ENCODE results near the gene SIRPB1.
"Not testable (repeated sequence)": the region's sequence is repeated elsewhere in the genome, so short reads cannot be mapped to it uniquely, and the experiment has no call there.

Gene SIRPB1

DNA sequence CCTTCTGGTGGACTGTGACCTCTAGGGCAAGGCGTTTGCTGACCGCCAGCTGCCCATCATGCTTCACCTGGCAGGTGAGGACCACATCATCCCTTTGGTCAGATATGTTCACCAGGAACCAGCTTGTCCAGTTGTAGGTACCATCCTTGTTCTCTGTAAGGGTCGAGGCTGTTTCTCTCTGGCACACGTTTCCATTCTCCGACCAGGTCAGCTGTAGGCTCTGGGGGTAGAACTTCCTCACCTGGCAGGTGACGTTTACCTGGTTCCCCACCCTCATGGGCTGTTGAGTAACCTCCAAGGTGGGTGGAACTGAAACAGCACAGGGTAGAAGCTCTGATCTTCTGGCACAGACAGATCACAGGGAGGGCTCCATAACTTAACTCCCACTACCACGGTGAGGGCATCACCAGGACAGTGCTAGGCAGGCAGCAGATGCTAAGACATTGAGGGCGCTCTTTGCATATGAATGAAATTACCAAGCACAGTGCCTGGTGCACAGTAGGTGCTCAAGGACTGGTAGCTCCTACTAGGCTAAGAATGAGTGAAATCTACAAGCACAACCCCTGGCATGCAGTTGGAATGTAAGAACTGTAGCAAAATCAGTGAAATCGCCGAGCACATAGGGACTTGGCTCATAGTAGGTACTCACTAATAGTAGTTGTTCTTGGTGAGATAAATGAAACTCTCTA, 15.6 kb upstream of the SIRPB1 start:
- DNase-seq, result no peak

- no peak for DNase-seq
These were observed 13.7 kb upstream of the SIRPB1 start for GRCh38 chr20:1633535-1633934.

GRCh38 chr20:1632178-1632577, 12.4 kb upstream of the SIRPB1 start:
- DNase-seq, result no peak

- no peak for DNase-seq
These were observed 11.7 kb upstream of the SIRPB1 start for GRCh38 chr20:1631309-1632151.

DNA sequence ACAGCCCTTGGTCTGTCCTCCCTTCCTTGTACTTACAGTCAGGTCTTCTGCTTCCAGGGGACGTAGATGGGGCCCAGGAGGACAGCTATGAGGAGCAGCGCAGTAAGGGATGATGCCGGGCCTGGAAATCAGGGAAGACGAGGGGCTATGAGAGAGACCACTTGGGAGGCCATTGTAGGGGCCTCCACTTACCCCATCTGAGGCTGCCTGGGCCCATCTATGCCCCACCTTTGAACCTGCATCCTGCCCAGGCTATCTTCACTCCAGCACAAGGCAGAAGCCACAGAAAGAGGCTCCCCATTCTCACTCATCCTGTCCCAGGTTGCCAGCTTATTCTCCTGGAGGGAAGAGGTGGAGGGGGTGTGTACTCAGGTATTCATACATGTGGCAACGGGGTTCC, 10.4 kb upstream of the SIRPB1 start:
- no peak for DNase-seq

GRCh38 chr20:1629321-1629720, 9.5 kb upstream of the SIRPB1 start:
- no peak for DNase-seq

DNA sequence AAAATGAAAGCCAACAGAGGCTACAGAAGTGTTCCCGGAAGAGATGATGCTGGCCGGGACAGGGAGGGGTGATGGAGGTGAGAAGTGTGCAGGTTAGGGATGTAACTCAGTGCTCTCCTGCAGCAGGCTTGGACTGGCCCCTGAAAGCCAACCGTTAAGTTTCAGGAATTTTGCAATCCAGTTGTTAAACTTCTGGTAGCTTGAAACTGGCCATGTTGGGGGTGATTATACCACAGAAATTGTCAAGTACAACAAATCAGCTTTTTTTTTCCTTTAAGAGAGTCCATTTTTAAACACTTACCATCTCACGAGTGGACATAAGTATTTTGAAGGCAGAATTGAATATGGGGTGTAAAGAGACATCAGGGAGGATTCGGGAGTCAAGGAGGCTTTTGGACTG, 8.8 kb upstream of the SIRPB1 start:
- DNase-seq, result no peak

DNA sequence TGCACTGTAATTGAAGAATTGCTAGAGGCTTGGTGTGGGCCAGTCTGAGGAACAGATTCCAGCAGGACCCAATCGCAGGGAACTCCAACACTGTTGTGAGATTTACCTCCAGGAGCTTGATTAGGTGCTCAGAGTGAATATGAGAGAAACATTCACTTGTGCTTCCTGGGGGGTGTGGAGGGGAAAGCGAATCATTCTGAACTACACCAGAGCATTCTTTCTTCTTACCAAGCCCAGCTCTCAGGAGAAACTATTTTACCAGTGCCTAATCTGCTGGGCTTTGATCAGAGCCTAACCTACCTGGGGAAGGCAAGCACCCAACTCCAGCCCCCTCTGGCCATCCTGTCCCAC, 7.4 kb upstream of the SIRPB1 start:
- no peak for DNase-seq

- DNase-seq, result no peak
These were observed 6.9 kb upstream of the SIRPB1 start for GRCh38 chr20:1626528-1627199.

GRCh38 chr20:1625083-1625690, 5.4 kb upstream of the SIRPB1 start:
- no peak for DNase-seq

DNA sequence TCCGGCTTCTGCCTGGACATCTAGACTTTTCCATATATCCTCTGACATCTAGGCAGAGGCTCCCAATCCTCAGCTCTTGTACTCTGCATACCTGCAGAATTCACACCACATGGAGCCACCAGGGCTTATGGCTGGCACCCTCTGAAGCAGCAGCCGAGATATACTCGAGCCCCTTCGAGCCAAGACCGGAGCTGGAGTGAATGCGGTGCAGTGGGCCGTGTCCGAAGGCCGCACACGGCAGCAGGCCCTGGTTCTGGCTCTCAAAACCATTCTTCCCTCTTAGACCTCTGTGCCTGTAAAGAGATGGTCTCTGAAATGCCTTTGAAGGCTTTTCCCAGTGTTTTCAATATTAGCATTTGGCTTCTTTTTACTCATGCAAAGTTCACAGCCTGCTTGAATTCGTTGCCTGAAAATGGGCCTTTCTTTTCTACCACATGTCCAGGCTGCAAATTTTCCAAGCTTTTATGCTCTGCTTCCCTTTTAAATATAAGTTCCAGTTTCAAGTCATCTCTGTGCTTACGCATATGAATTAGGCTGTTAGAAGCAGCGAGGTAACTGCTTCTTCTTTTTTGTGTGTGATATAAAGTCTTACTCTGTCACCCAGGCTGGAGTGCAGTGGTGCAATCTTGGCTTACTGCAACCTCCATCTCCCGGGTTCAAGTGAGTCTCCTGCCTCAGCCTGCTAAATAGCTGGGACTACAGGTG, 3.8 kb upstream of the SIRPB1 start:
- DNase-seq, result no peak

- DNase-seq, result no peak
These were observed 2.6 kb upstream of the SIRPB1 start for GRCh38 chr20:1622450-1622849.

- DNase-seq, result no peak
These were observed 1.5 kb upstream of the SIRPB1 start for GRCh38 chr20:1621316-1621715.

DNA sequence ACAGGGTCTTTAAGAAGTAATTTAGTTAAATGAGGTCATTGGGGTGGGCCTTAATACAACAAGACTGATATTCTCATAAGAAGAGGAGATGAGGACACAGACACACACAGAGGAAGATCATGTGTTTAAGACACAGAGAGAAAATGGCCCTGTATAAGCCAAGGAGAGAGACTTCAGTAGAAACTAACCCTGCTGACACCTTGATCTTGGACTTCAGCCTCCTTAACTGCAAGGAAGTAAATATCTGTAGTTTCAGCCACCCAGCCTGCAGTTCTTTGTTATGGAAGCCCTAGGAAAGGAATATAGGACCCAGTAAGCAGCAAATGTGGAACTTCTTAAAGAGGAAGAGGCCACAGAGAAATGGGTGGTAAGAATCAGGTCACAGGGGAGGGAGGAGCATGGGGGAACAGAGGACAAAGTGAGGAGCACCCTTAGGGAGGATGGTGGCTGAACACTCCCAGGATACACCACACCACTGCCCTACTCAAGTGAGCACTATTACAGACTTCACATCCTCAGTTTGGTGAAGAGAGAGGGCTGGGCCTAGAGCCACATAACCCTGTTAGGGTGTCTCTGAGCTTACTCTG, 762 bp downstream of the SIRPB1 start:
- no peak for DNase-seq

DNA sequence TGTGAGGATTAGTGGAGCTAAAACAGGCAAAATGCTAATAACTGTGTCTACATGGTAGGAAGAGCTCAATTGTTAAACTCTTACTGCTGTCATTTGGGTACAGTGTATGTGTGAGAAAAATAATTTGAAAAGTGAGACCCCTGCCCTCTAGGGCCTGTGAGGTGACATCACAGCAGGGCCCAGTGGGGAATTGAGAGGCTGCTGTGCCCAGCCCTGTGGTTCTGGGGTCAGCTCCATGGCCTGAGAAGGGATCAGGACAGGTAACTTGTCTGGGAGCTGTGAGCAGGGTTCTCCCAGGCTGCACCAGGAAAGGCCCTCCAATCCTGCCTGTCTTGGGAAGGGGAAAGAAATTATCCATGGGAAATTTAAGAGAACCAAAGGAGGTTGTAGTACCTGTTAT, 1.3 kb downstream of the SIRPB1 start:
- DNase-seq, result no peak

- DNase-seq, result no peak
These were observed 2.9 kb downstream of the SIRPB1 start for GRCh38 chr20:1616858-1617434.

DNA sequence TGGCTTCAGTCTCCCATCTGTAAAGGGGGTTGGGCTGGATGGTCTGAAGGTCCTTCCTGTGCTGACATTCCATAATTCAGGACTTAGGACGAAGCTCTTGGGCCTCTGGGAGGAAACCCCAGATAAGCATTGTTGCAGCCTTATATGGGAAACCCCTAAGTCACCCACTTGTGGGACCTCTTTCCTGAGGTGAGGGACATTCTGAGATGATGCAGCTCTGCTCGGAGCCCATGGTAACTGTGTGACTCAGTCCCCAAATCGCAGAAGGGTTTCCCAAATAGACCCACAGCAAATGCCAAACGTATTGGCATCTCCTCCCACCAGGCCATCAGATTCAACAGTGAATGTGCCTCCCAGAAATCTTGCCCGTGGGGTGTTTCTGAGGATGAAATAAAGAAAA, 9.4 kb downstream of the SIRPB1 start:
- not testable (repeated sequence) for DNase-seq

- DNase-seq, result not testable (repeated sequence)
These were observed 11.0 kb downstream of the SIRPB1 start for GRCh38 chr20:1608678-1609347.

GRCh38 chr20:1600736-1601135, 19.1 kb downstream of the SIRPB1 start:
- DNase-seq, result no peak

- DNase-seq, result no peak
These were observed 24.5 kb downstream of the SIRPB1 start for GRCh38 chr20:1595333-1595732.
